Kidney capillary endothelial cell (primary cell): ENCODE data around the gene GLRX5.

Source experiments
- DNase-seq: peaks from one replicate; pipeline ENCODE4 v3.0.0-alpha.2; 2018; ENCODE audit warnings: low spot score

GLRX5 gene

GRCh38 chr14:95534299-95535225, at the start of gene GLRX5:
TSS of gene GLRX5 (plus strand) at chr14:95535050. CDS start at chr14:95535090, 40 bp downstream.
- DNase-seq, result peak; percentile 99

DNA sequence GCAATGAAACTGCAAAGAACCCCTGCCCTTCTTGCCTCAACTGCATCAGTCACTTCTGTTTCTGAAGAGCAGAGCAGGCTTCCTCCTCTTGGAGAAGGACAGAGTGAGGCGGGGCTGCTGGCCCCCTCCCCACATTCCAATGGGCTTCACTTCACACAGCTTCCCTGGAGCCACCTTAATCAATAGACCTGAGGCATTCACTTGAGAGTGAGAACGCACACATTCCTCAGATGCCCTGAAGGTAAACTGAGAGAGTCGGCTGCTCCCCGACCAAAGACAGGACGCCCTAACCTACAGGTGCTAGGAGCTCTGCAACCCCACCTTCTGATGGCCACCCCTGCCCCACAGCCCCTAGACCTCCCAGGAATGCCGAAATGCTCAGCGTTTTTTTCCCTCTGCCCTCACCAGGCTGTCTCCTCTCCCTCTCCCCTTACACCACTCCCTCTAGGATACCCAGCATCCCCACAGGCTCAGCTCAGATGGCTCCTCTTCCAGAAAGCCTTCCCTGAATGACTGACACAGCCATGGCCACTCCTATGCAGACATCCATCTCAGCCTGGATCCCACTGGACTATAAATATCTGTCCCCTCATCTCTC, 49.5 kb upstream of the GLRX5 start:
- DNase-seq, result no peak

DNA sequence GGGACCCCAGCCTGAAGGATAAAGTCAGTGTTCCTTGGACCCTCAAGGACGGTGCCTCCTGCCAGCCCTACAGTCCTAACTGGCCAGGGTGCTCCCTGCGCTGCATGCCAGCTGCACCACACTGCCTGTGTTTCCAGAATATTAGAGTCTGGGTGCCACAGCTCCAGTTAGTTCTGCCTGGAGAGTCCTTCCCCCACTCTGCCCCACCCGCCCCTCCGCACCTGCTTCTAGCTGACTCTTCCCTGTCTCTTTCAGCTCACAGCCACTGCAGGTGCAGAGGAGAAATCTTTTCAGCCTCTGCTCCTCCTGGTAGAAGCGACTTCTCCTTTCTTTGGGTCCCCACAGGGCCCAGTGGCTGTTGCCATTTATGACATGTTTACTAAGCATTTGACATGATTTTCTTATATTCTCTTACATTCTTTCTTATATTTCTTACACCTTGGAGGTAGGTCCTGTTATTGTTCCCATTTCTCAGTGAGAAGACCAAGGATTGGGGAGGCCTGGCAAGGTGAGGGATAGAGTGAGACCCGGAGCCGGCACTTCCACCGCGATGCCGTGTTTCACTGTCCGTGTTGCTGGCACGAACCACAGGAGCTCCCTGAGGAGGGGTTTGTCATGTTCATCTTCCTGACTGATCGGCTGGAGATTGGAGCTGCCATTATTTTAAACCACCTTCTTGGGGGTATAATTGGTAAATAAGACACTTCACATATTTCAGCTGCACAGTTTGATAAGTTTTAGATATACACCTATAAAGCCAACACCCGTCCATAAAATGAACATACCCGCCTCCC, 47.8 kb upstream of the GLRX5 start:
- no peak for DNase-seq

GRCh38 chr14:95487669-95488084, 47.2 kb upstream of the GLRX5 start:
- no peak for DNase-seq

DNA sequence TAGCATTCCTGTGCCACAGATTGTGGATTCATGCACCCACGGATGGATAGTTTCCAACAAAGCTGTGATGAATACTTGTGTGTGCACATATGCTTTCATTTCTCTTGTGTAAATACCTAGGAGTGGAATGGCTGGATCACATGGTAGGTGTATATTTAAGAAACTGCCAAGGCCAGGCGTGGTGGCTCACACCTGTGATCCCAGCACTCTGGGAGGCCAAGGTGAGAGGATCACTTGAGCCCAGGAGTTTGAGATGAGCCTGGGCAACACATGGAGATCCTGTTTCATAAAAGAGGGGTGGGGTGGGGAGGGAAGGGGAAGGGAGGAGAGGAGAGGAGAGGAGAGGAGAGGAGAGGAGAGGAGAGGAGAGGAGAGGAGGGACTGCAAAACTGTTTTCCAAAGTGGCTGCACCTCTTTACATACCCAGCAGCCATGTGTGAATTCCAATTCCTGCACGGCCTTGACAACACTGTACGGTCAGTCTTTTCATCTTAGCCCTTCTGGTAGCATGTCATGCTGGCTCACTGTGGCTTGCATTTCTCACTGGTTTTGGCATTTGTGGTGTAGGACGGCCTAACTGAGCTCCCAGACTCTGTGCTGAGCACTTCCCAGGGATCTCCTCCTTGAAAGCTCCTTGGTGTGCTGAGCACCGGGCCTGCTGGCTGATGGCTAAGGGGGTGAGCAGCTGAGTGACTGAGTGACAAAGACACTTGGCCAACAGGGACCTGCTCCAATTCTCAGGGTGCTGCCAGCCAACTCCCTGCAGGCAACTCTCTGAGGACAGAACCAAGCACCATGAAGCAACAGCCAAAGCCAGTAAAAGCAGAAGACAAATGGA, 46.3 kb upstream of the GLRX5 start:
- no peak for DNase-seq

GRCh38 chr14:95489214-95490137, 45.4 kb upstream of the GLRX5 start:
- no peak for DNase-seq

- DNase-seq, result no peak
These were observed 44.7 kb upstream of the GLRX5 start for GRCh38 chr14:95490138-95490509.

GRCh38 chr14:95490727-95491451, 44.0 kb upstream of the GLRX5 start:
- DNase-seq, result no peak

DNA sequence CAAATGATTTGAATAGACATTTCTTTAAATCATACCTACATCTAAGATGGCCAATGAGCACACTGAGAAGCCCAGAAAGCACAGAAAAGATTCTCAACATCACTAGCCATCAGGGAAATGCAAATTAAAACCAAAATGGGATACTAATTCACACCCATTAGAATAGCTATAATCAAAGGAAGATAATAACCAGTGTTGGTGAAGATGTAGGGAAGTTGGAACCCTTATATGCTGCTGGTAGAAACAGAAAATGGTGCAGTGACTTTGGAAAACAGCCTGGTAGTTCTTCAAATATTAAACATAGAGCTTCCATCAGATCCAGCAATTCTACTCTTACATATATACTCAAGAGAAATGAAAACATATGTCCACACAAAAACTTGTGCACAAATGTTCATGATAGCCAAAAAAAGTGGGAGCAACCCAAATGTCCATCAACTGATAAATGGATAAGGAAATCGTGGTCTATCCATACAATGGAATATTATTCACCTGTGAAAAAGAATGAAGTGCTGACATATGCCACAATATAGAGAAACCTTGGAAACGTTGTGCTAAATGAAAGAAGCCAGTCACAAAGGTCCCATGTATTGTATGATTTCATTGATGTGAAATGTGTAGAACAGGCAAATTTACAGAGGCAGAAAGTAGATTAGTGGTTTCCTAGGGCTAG, 42.8 kb upstream of the GLRX5 start:
- DNase-seq, result no peak

DNA sequence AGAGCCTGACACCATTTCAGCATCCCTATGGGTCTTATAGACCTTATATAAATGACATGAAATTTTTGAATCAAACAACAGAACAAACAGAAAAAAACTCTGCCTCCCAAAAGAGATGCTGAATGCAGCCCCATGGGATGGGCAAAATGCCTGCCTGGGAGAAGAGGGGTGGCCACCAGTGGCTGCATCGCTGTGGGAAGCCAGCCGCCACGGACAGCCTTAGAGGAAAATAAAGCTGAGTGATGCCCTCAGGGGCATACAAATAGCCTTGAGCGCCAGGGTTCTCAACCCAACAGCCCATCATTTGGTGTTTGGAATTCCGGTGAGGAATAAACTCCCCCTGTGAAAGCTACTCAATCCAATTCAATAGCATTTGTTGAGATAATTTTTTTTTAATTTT, 41.3 kb upstream of the GLRX5 start:
- DNase-seq, result no peak

- no peak for DNase-seq
These were observed 40.9 kb upstream of the GLRX5 start for GRCh38 chr14:95493976-95494375.

DNA sequence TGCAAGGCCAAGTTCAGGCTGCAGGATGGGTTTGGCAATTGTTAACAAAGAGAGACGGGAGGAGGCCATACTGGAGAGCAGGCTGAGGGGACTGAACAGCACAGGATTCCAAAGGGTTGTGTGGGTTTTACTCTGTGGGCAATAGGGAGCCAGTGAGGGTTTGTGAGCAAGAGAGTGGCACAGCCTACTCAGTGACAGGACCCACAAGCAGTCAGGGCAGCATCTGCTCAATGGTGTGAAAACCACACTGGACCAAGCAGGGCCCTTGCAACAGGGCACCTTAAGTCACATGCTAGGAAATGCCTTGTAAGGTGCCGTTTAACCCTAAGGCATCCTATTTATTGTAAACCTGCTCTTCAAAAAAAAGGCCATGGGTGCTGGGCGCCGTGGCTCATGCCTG, 40.4 kb upstream of the GLRX5 start:
- DNase-seq, result no peak

DNA sequence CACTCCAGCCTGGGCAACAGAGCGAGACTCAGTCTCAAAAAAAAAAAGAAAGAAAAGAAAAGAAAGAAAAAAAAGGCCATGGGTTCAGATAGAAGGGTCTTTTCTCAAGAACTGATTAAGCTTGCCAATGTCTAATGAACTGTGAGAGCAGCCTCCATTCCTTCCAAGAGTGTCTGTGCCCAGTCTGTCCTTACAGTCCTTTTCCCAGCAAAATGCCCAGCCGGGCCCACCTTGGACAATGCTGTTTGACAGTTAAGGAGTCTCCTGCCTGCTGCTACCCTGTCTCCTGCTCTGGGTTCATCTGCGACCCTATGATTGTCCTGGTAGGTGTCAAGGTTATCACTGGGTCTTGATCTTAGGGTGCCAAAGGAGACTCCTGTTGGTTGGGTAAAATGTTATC, 39.8 kb upstream of the GLRX5 start:
- no peak for DNase-seq

GRCh38 chr14:95495538-95496025, 39.3 kb upstream of the GLRX5 start:
- DNase-seq, result peak; percentile 56

- DNase-seq, result no peak
These were observed 38.7 kb upstream of the GLRX5 start for GRCh38 chr14:95496111-95496681.

GRCh38 chr14:95496690-95497259, 38.1 kb upstream of the GLRX5 start:
- no peak for DNase-seq

- no peak for DNase-seq
These were observed 37.3 kb upstream of the GLRX5 start for GRCh38 chr14:95497561-95498011.

- DNase-seq, result no peak
These were observed 36.1 kb upstream of the GLRX5 start for GRCh38 chr14:95498622-95499353.
